ENCODE data around the gene CD96.
"Not testable (repeated sequence)": the region's sequence is repeated elsewhere in the genome, so short reads cannot be mapped to it uniquely, and the experiment has no call there.

CD96 gene

GRCh38 chr3:111538111-111538510 lies 3.9 kb upstream of the CD96 start:
- H3K36me3 ChIP-seq (ENCODE audit: control insufficient read depth, insufficient read depth, low read length) = no peaks in the 10 kb centered on the region
- H3K27me3 ChIP-seq (ENCODE audit: control insufficient read depth, insufficient read depth, low read length) = no peaks in the 10 kb centered on the region
- no peak overlapping the region for H3K9ac ChIP-seq (ENCODE audit: low read length)
- H3K4me1 ChIP-seq (ENCODE audit: control insufficient read depth, insufficient read depth, low read length) = peaks cover 14% of the 10 kb centered on the region
- no peak overlapping the region for H3K4me3 ChIP-seq (ENCODE audit: low read length)
- no peaks in the 10 kb centered on the region for H3K9me3 ChIP-seq (ENCODE audit: control insufficient read depth, low read length)

- H3K9me3 ChIP-seq (ENCODE audit: control insufficient read depth, low read length) = no peaks in the 10 kb centered on the region
- no peak overlapping the region for H3K9ac ChIP-seq (ENCODE audit: low read length)
- H3K36me3 ChIP-seq (ENCODE audit: control insufficient read depth, insufficient read depth, low read length) = no peaks in the 10 kb centered on the region
- no peaks in the 10 kb centered on the region for H3K27me3 ChIP-seq (ENCODE audit: control insufficient read depth, insufficient read depth, low read length)
- peaks cover 14% of the 10 kb centered on the region for H3K4me1 ChIP-seq (ENCODE audit: control insufficient read depth, insufficient read depth, low read length)
- H3K4me3 ChIP-seq (ENCODE audit: low read length) = no peak overlapping the region
Measured at GRCh38 chr3:111538681-111539083, 3.3 kb upstream of the CD96 start.

DNA sequence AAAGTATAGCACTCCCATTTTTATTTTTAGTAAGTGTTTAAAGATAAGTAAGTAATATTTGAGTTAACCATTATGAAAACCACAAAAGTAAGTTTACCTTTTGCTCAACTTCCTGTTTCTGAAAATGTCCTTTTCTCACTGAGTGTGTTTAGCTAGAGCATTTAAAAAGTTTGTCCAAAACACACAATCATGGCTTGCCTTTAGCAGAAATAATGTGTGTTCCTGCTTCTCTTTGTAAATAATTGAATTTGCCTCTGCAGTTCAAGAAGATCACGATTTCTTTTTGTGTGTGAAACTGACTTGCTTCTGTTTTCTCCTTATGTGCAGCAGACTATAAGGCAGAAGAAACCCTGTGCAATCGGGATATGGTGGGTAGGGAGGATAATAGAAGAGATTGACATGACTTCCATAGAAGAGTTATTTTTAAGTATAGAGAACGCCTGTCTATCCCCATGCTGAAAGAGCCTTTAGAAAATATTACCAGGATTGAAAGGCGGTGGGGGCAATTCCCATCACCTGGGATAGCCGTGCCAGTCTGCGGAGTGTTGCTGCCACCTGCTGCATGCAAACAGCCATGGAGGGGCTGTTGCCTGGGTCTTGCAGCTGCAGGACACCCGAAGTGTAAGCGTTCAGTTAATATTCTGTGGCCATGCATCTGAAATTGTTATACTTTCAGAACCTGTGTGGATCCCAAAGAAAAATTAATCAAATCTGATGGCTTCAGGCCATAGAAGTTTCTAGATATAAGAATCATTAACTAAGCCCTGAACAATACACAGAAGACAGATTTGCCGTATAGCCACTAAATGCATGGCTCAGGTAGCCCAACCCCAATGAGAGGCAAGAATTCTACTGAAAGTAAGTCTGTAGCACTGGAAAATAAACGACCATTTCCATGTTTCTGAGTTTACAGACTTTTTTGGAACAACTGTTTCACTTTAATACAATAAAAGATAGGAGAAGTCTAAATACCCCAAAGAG lies 2.4 kb upstream of the CD96 start:
- Histone ChIP-seq H3K9me3 (ENCODE audit: control insufficient read depth, low read length) (no peaks in the 10 kb centered on the region), H3K4me3 (ENCODE audit: low read length) (no peak overlapping the region), H3K9ac (ENCODE audit: low read length) (no peak overlapping the region)

DNA sequence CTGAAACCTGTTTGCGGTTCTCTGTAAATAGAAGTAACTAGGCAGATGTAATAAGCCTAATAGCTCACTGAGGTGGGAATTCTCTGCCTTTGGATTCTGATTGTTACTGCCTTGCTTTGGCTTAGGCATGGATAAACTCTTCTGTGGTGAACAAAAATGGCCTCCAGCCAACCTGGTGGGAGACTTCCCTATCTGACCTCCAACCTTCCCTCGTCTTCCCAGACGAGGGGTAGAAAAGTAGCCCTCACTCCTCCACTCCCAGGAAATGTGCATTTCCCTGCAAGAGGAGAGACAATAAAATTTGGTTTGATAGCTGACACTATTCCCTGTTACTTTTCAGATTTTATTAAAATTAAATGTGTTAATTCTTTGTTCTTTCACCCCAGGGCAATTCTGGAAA lies 606 bp upstream of the CD96 start:
- H3K27me3 ChIP-seq (ENCODE audit: control insufficient read depth, insufficient read depth, low read length) = no peaks in the 10 kb centered on the region
- no peak overlapping the region for H3K4me3 ChIP-seq (ENCODE audit: low read length)
- H3K9me3 ChIP-seq (ENCODE audit: control insufficient read depth, low read length) = no peaks in the 10 kb centered on the region
- H3K36me3 ChIP-seq (ENCODE audit: control insufficient read depth, insufficient read depth, low read length) = no peaks in the 10 kb centered on the region
- peaks cover 14% of the 10 kb centered on the region for H3K4me1 ChIP-seq (ENCODE audit: control insufficient read depth, insufficient read depth, low read length)
- no peak overlapping the region for H3K9ac ChIP-seq (ENCODE audit: low read length)

More for the DNA sequence above, 2.4 kb upstream of the CD96 start:
- no peaks in the 10 kb centered on the region for H3K36me3 ChIP-seq (ENCODE audit: control insufficient read depth, insufficient read depth, low read length)
- H3K4me1 ChIP-seq (ENCODE audit: control insufficient read depth, insufficient read depth, low read length) = peaks cover 14% of the 10 kb centered on the region
- H3K27me3 ChIP-seq (ENCODE audit: control insufficient read depth, insufficient read depth, low read length) = no peaks in the 10 kb centered on the region

- Histone ChIP-seq H3K9ac (ENCODE audit: low read length) (no peak overlapping the region), H3K4me1 (ENCODE audit: control insufficient read depth, insufficient read depth, low read length) (peaks cover 9% of the 10 kb centered on the region)
Measured at GRCh38 chr3:111542611-111543300, 759 bp downstream of the CD96 start.

DNA sequence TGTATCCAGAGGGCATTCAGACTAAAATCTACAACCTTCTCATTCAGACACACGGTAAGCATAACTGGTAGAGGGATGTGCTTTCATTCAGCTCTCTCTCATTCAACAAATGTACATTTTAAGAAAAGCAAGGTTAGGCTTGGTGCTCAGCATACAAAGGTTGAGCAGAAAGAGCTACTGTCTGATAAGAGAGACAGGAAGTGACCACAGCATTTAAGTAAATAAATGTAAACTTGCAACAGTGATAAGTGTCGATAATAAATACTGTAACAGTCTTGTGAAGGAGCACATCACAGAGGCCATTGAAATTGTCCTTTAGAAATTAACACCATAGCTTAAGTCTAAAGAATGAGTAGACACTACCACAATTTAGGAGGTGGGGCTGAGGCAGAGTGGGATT lies 3.4 kb downstream of the CD96 start:
- no peaks in the 10 kb centered on the region for H3K9me3 ChIP-seq (ENCODE audit: control insufficient read depth, low read length)
- no peak overlapping the region for H3K9ac ChIP-seq (ENCODE audit: low read length)
- H3K36me3 ChIP-seq (ENCODE audit: control insufficient read depth, insufficient read depth, low read length) = no peaks in the 10 kb centered on the region
- no peaks in the 10 kb centered on the region for H3K4me1 ChIP-seq (ENCODE audit: control insufficient read depth, insufficient read depth, low read length)
- H3K4me3 ChIP-seq (ENCODE audit: low read length) = no peak overlapping the region
- no peaks in the 10 kb centered on the region for H3K27me3 ChIP-seq (ENCODE audit: control insufficient read depth, insufficient read depth, low read length)

More at GRCh38 chr3:111542611-111543300, 759 bp downstream of the CD96 start:
- H3K4me3 ChIP-seq (ENCODE audit: low read length) = no peak overlapping the region
- no peaks in the 10 kb centered on the region for H3K27me3 ChIP-seq (ENCODE audit: control insufficient read depth, insufficient read depth, low read length)
- no peaks in the 10 kb centered on the region for H3K36me3 ChIP-seq (ENCODE audit: control insufficient read depth, insufficient read depth, low read length)
- H3K9me3 ChIP-seq (ENCODE audit: control insufficient read depth, low read length) = no peaks in the 10 kb centered on the region

- Histone ChIP-seq H3K9ac (ENCODE audit: low read length) (no peak overlapping the region), H3K36me3 (ENCODE audit: control insufficient read depth, insufficient read depth, low read length) (no peaks in the 10 kb centered on the region), H3K27me3 (ENCODE audit: control insufficient read depth, insufficient read depth, low read length) (no peaks in the 10 kb centered on the region), H3K9me3 (ENCODE audit: control insufficient read depth, low read length) (no peaks in the 10 kb centered on the region), H3K4me1 (ENCODE audit: control insufficient read depth, insufficient read depth, low read length) (no peaks in the 10 kb centered on the region), H3K4me3 (ENCODE audit: low read length) (no peak overlapping the region)
Measured at GRCh38 chr3:111547631-111548030, 5.6 kb downstream of the CD96 start.

DNA sequence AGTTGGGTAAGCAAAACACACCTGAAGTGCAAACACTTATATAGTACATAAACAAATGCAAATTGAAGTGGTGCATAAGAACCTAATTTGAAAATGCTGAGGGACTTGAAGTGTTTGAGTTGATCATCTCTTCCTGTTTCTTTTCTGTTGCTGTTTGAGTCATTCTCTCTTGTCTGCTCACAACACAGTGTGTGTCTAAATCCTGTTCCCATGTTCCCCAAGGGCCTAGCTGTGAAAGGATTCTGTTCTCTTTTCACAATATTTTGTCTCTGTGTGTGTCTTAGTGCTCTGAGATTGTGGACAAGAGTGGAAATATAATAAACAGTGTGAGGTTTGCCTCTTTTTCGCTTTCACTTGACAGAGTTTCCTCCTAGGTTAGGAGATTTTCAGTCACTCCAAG lies 6.1 kb downstream of the CD96 start:
- no peaks in the 10 kb centered on the region for H3K36me3 ChIP-seq (ENCODE audit: control insufficient read depth, insufficient read depth, low read length)
- no peaks in the 10 kb centered on the region for H3K27me3 ChIP-seq (ENCODE audit: control insufficient read depth, insufficient read depth, low read length)
- no peaks in the 10 kb centered on the region for H3K9me3 ChIP-seq (ENCODE audit: control insufficient read depth, low read length)
- H3K9ac ChIP-seq (ENCODE audit: low read length) = no peak overlapping the region
- H3K4me3 ChIP-seq (ENCODE audit: low read length) = no peak overlapping the region
- H3K4me1 ChIP-seq (ENCODE audit: control insufficient read depth, insufficient read depth, low read length) = no peaks in the 10 kb centered on the region

DNA sequence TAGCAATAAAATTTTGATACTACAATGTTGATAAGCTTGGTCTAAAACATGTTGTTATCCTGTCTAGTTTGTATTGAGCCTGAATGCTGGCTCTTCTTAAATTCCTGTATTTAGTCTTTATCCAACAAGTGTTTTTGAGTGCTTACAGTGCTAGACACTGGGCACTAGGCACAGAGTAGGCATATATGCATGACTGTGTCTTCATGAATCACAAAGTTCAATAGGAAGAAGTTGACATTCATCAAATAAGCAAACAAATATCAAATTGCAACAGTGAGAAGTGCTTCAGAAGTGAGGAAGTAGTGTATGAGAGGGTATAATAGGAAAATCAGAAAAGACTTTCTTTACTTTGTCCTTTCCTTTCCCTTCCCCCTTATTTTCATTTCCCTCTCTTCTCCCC lies 6.8 kb downstream of the CD96 start:
- Histone ChIP-seq H3K4me1 (ENCODE audit: control insufficient read depth, insufficient read depth, low read length) (no peaks in the 10 kb centered on the region), H3K36me3 (ENCODE audit: control insufficient read depth, insufficient read depth, low read length) (no peaks in the 10 kb centered on the region), H3K9ac (ENCODE audit: low read length) (no peak overlapping the region), H3K9me3 (ENCODE audit: control insufficient read depth, low read length) (no peaks in the 10 kb centered on the region), H3K4me3 (ENCODE audit: low read length) (no peak overlapping the region), H3K27me3 (ENCODE audit: control insufficient read depth, insufficient read depth, low read length) (no peaks in the 10 kb centered on the region)

DNA sequence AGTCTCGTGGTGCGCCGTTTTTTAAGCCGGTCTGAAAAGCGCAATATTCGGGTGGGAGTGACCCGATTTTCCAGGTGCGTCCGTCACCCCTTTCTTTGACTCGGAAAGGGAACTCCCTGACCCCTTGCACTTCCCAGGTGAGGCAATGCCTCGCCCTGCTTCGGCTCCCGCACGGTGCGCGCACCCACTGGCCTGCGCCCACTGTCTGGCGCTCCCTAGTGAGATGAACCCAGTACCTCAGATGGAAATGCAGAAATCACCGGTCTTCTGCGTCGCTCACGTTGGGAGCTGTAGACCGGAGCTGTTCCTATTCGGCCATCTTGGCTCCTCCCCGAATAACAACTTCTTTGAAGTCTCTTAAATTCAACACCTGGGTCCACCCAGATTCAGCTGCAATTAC lies 19.9 kb downstream of the CD96 start:
- H3K27me3 ChIP-seq (ENCODE audit: control insufficient read depth, insufficient read depth, low read length); H3K9me3 ChIP-seq (ENCODE audit: control insufficient read depth, low read length); H3K4me3 ChIP-seq (ENCODE audit: low read length); H3K4me1 ChIP-seq (ENCODE audit: control insufficient read depth, insufficient read depth, low read length); H3K36me3 ChIP-seq (ENCODE audit: control insufficient read depth, insufficient read depth, low read length); H3K9ac ChIP-seq (ENCODE audit: low read length): not testable (repeated sequence)

DNA sequence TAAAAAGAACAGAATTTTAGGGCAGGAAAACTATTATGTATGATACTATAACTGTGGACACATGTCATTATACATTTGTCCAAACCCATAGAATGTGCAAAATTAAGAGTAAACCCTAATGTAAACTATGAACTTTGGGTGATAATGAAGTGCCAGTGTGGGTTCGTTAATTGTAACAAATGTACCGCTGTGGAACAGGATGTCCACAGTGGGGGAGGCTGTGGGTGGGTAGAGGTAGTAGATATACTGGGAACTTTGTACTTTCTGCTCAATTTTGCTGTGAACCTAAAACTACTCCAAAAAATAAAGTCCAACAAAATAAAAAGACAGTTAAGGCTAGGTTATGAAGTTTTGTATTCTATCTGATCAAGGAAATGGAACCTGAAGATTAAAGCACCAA lies 24.8 kb downstream of the CD96 start:
- no peak overlapping the region for H3K9ac ChIP-seq (ENCODE audit: low read length)
- H3K36me3 ChIP-seq (ENCODE audit: control insufficient read depth, insufficient read depth, low read length) = no peaks in the 10 kb centered on the region
- H3K27me3 ChIP-seq (ENCODE audit: control insufficient read depth, insufficient read depth, low read length) = no peaks in the 10 kb centered on the region
- H3K9me3 ChIP-seq (ENCODE audit: control insufficient read depth, low read length) = no peaks in the 10 kb centered on the region
- H3K4me1 ChIP-seq (ENCODE audit: control insufficient read depth, insufficient read depth, low read length) = no peaks in the 10 kb centered on the region
- H3K4me3 ChIP-seq (ENCODE audit: low read length) = no peak overlapping the region

DNA sequence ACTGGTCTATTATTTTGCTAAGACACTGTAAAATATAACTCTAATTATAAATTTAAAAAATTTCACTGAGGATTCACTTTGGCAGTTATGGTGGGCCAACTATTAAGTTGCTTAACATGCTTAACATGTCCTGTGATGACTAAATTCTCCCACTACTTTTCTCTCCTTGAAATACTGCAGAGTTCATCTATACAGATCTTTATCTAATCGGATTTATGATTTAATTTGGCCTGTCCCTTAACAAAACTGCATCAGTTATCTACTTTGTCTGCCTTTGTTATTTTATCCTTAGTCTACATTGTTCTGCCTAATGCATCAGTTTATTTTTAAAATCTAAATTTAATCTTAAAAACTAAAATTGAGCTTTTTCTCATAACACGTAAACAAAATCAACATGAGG lies 26.4 kb downstream of the CD96 start:
- no peaks in the 10 kb centered on the region for H3K27me3 ChIP-seq (ENCODE audit: control insufficient read depth, insufficient read depth, low read length)
- H3K9ac ChIP-seq (ENCODE audit: low read length) = no peak overlapping the region
- H3K9me3 ChIP-seq (ENCODE audit: control insufficient read depth, low read length) = no peaks in the 10 kb centered on the region
- H3K36me3 ChIP-seq (ENCODE audit: control insufficient read depth, insufficient read depth, low read length) = no peaks in the 10 kb centered on the region
- H3K4me1 ChIP-seq (ENCODE audit: control insufficient read depth, insufficient read depth, low read length) = no peaks in the 10 kb centered on the region
- H3K4me3 ChIP-seq (ENCODE audit: low read length) = no peak overlapping the region
